ENCODE results near the gene LNPK.

DNA sequence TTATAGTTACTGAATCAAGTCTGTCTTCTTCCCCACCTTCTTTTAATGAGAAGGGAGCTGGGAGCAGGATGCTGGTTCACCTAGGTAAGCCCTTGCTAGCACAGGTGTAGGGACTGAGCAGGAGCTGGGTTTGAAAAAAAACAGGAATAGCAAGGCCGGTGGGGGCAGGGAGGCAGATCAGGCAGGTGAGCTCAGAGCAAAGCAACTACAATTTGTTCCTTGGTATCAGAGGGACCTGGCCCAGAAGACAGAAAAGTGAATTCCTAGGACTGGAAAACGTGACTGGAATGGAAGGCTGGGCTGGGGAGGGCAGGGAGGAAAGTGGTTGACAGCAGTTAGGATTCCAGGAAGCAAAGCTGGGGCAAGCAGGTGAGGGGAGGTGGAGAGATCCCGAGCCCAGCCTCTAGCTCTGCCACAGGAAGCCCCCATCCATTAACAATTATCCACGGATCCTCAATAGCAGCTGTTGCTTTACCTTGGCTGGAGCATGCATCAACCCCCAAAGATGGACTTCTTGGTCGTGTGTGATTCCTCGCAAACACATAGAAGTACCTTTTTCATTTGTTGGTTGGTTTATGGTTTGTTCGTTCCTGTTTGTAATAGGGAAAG is 118.4 kb downstream of the LNPK start:
- TF ChIP-seq POLR2A (IDR thresholded peaks at IDR 0.05; ENCODE audit: low read depth, low read length) (no peak), MAZ (IDR thresholded peaks at IDR 0.05; ENCODE audit: borderline replicate concordance, low read depth, low read length) (no peak), SMC3 (IDR thresholded peaks at IDR 0.05; ENCODE audit: low read depth, low read length) (no peak), RFX5 (IDR thresholded peaks at IDR 0.05; ENCODE audit: low read depth, low read length) (no peak), MAFK (IDR thresholded peaks at IDR 0.05; ENCODE audit: low read depth, low read length) (no peak), CEBPB (IDR thresholded peaks at IDR 0.05; ENCODE audit: low read depth, low read length) (no peak), NFE2L2 (IDR thresholded peaks at IDR 0.05; ENCODE audit: low read depth, low read length) (no peak), MXI1 (IDR thresholded peaks at IDR 0.05; ENCODE audit: borderline replicate concordance, low read depth, low read length) (no peak), FOS (IDR thresholded peaks at IDR 0.05; ENCODE audit: low read depth, low read length) (no peak), CHD1 (IDR thresholded peaks at IDR 0.05; ENCODE audit: low read depth, low read length) (no peak), RAD21 (IDR thresholded peaks at IDR 0.05; ENCODE audit: low read length) (no peak), RCOR1 (IDR thresholded peaks at IDR 0.05; ENCODE audit: insufficient replicate concordance, low read length) (no peak)
- TF ChIP-seq, protein P1, sequence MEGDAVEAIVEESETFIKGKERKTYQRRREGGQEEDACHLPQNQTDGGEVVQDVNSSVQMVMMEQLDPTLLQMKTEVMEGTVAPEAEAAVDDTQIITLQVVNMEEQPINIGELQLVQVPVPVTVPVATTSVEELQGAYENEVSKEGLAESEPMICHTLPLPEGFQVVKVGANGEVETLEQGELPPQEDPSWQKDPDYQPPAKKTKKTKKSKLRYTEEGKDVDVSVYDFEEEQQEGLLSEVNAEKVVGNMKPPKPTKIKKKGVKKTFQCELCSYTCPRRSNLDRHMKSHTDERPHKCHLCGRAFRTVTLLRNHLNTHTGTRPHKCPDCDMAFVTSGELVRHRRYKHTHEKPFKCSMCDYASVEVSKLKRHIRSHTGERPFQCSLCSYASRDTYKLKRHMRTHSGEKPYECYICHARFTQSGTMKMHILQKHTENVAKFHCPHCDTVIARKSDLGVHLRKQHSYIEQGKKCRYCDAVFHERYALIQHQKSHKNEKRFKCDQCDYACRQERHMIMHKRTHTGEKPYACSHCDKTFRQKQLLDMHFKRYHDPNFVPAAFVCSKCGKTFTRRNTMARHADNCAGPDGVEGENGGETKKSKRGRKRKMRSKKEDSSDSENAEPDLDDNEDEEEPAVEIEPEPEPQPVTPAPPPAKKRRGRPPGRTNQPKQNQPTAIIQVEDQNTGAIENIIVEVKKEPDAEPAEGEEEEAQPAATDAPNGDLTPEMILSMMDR (conservative IDR thresholded peaks at IDR 0.05; ENCODE audit: low read depth, low read length) = no peak
- TF ChIP-seq, protein P2, sequence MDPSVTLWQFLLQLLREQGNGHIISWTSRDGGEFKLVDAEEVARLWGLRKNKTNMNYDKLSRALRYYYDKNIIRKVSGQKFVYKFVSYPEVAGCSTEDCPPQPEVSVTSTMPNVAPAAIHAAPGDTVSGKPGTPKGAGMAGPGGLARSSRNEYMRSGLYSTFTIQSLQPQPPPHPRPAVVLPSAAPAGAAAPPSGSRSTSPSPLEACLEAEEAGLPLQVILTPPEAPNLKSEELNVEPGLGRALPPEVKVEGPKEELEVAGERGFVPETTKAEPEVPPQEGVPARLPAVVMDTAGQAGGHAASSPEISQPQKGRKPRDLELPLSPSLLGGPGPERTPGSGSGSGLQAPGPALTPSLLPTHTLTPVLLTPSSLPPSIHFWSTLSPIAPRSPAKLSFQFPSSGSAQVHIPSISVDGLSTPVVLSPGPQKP (IDR thresholded peaks at IDR 0.05; ENCODE audit: borderline replicate concordance, low read depth, low read length) = no peak
